NCI-H1694 (cell line): ENCODE results near the gene WASHC4.
"Not testable (repeated sequence)": the region's sequence is repeated elsewhere in the genome, so short reads cannot be mapped to it uniquely, and the experiment has no call there.

Experiments
- DNase-seq: peaks from one replicate; lab custom pipeline; 2025; lab: John Stamatoyannopoulos, UW

The WASHC4 gene

GRCh38 chr12:105167346-105167745, 59.8 kb downstream of the WASHC4 start:
- no peak for DNase-seq

GRCh38 chr12:105168006-105168405, 60.5 kb downstream of the WASHC4 start:
- DNase-seq, result no peak

- DNase-seq, result no peak
These were observed 62.6 kb downstream of the WASHC4 start for GRCh38 chr12:105170139-105170538.

- DNase-seq, result no peak
These were observed 64.3 kb downstream of the WASHC4 start for GRCh38 chr12:105171691-105172436.

GRCh38 chr12:105175397-105175990, 68.0 kb downstream of the WASHC4 start:
- DNase-seq, result no peak

DNA sequence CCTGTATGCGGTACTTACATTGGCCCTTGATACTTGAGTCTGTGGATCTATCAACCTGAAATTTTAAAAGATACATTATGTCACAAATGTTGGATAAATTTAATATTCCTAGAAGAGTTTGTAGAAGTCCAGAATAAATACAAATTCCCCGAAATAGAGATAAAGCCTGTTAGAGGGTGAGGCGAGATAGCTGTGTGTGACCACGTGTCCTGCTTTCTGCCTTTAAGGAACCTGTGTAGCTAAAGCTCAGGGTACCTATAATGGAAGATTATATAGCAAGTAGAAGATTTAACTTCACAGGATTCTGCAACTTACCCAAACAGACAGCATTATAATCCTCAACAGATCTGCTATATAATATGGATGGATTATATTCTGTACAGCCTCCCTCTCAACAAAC, 69.7 kb downstream of the WASHC4 start:
- no peak for DNase-seq

- DNase-seq, result not testable (repeated sequence)
These were observed 71.6 kb downstream of the WASHC4 start for GRCh38 chr12:105179114-105179513.

DNA sequence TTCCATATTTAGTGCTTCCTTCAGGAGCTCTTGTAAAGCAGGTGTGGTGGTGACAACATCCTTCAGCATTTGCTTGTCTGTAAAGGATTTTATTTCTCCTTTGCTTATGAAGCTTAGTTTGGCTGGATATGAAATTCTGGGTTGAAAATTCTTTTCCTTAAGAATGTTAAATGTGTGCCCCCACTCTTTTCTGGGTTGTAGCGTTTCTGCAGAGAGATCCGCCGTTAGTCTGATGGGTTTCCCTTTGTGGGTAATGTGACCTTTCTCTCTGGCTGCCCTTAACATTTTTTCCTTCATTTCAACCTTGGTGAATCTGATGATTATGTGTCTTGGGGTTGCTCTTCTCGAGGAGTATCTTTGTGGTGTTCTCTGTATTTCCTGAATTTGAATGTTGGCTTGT, 75.9 kb downstream of the WASHC4 start:
- not testable (repeated sequence) for DNase-seq

DNA sequence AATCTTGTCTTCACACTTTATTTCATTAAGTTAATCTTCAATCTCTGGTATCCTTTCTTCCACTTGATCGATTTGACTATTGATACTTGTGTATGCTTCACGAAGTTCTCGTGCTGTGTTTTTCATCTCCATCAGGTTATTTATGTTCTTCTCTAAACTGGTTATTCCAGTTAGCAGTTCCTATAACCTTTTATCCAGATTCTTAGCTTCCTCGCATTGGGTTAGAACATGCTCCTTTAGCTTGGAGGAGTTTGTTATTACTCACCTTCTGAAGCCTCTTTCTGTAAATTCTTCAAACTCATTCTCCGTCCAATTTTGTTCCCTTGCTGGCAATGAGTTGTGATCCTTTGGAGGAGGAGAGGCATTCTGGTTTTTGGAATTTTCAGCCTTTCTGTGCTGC, 76.4 kb downstream of the WASHC4 start:
- not testable (repeated sequence) for DNase-seq

GRCh38 chr12:105189293-105189692, 81.8 kb downstream of the WASHC4 start:
- no peak for DNase-seq

DNA sequence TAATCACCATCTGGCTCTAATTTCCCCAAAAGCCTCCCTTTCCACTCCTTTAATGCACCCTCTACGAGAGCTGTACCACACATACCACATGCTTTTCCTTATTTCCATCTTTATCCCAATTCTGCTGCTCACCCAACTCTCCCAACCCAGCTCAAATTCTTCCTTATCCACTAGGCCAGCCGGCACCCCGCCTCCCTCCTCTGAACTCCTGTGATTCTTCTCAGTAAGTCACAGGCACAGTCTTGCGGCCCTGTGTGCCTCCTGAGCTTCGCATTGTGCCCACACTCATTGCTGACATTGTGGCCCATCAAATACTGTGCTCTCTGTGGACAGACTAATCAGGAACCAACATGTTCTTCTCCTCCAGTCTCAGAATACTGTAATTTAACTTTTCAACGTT, 83.0 kb downstream of the WASHC4 start:
- no peak for DNase-seq

DNA sequence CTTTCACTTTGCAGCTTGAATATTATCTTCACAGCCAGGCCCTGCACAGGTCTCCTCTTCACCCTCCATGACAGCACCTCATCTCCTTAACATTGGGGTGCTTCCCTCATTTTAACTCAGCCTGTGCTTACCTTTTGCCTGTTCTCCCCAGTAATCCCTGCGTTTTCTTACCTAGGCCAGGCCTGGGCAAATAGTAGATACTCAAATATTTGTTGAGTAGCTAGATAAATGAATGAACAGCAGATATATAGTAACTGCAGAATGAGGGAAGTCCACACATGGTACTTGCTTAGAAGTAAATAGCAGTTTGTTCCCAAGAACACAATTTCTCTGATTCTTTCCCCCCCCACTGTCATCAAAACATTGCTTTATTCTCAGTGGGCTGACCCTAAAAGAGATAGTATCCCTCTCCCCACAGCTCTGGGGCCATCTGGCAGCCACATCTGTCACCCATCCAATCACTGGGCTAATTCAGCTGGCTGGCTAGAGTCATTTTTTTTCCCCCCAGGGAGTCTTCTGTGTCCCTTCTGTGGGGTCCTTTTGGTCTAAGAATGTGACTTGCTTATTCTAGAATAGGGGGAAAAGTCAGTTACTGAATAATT, 85.2 kb downstream of the WASHC4 start:
- DNase-seq, result peak; percentile 37

DNA sequence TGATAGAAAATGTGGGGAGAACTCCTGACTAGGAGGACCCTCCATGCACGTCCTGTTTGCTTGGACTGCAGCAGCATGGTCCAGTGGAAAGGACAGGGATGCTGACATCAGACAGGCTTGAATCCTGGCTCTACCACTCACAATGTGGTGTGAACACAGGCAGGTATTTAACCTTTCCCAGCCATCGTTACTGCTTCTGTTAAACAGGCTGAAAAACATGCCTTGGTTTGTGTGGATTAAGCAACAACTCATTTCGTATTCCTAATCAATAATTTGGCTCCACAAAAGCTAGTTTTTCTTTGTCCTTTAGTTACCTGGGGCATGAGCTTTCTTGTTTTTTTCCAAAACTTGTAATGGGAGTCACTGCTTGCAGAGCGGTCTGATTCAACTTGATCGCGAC, 87.4 kb downstream of the WASHC4 start:
- DNase-seq, result no peak

DNA sequence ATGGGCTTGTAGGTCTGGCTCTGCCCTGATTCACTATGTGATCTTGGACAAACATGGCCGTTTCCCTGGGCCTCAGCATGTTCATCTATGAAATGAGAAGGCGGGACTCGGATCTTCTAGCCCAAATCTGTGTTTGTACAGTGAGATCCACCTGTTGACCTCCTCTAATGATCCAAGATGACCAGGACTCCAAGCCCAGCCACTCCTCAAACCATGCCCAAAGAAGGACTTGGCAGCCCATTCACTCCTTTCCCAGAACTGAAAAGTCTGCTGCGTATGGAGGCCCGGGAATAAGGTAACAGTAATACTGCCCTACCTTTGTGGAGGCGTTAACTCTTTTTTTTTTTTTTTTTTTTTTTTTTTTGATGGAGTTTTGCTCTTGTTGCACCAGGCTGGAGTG, 88.6 kb downstream of the WASHC4 start:
- no peak for DNase-seq

DNA sequence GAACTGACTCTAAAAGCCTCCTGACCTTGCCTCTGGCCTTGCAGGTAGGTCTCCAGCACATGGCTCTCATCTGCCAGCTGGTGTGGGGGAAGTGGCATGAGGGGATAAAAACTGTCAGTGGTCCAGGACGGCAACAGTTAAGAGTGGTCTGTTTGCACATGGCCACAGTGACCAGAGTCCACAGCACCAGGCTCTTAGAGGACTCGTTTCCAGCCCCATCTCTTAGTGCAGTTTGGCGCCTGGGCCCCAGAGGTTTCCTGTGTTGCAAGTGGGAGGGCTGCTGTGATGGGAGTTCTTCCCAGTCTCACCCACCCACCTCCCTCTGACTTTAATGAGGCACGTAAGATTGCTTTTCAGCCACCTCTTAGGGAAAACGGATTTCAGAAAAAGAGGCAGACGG, 91.4 kb downstream of the WASHC4 start:
- no peak for DNase-seq

- no peak for DNase-seq
These were observed 92.9 kb downstream of the WASHC4 start for GRCh38 chr12:105200385-105200784.

DNA sequence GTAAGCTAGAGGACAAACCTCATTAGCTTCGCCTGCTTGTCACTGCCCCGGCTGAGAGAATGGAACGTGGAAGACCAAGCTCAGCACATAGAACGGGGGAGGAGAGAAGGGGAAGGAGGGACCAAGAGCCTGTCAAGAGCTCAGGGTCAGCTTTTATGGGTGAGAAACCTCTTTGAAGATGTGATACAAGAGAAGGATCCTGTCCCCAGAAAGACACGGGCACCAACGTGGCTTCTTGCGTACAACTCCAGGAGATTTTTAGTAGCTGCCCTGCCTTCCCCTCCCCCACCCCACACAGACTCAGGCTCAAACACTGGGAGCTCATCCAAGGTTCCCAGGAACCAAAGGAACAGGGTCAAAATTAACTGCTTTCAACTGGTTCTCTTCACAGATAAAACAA, 93.8 kb downstream of the WASHC4 start:
- no peak for DNase-seq

- DNase-seq, result no peak
These were observed 94.7 kb downstream of the WASHC4 start for GRCh38 chr12:105202202-105202601.

DNA sequence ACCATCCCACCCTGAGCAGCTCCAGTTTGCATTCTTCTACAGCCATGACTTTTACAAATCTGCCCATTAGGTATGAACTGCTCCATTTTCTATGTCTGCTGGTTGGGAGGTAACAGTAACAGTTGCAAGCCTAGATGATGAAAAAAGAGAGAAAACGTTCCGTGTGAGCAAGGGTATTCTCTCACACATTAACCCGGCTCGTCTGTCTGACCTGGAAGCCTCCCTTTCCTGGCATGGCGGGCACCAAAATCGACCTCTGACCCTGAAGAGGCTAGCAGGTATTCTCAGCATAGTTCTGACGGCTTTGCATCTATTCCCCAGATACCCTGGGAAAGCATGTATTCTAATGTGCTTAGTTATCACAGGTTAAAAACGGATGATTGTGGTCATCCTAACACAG, 96.6 kb downstream of the WASHC4 start:
- DNase-seq, result no peak

- DNase-seq, result no peak
These were observed 97.4 kb downstream of the WASHC4 start for GRCh38 chr12:105204916-105205315.

GRCh38 chr12:105205322-105206048, 98.0 kb downstream of the WASHC4 start:
- no peak for DNase-seq

GRCh38 chr12:105206686-105207374, 99.3 kb downstream of the WASHC4 start:
- no peak for DNase-seq
